Muscle of leg (tissue), 11 donors: ENCODE results near the gene CDKN2B-AS1. TPM values are rescaled to one million over a fixed set of nuclear protein-coding genes. Genes with fewer than 3 reads are reported as not detected.

Experiments
- DNase-seq: peaks from one replicate; pipeline ENCODE4 v3.0.0; 2013
- H3K27ac ChIP-seq: one replicate; pipeline ENCODE4 v1.5.1; 2013; ENCODE audit warnings: mild to moderate bottlenecking, low read length, control low read depth
- H3K27me3 ChIP-seq: one replicate; pipeline ENCODE4 v1.6.1; 2013; ENCODE audit warnings: low read length; ENCODE audit not compliant: control insufficient read depth, insufficient read depth
- H3K36me3 ChIP-seq: one replicate; pipeline ENCODE4 v1.6.1; 2013; ENCODE audit warnings: low read length; ENCODE audit not compliant: control insufficient read depth, insufficient read depth
- H3K4me1 ChIP-seq: one replicate; pipeline ENCODE4 v1.6.1; 2013; ENCODE audit warnings: low read length; ENCODE audit not compliant: control insufficient read depth, insufficient read depth
- H3K4me3 ChIP-seq: one replicate; pipeline ENCODE4 v1.5.1; 2013; ENCODE audit warnings: low read length, control low read depth
- H3K9me3 ChIP-seq: replicated peaks from 2 replicates; pipeline ENCODE4 v1.6.1; 2013; ENCODE audit warnings: low read depth, low read length; ENCODE audit not compliant: control insufficient read depth
- WGBS: methylation state at CpG from one replicate; pipeline ENCODE4 v1.1.5; 2013; ENCODE audit warnings: missing lambda C conversion rate; ENCODE audit not compliant: insufficient coverage; 5-methylcytosine and 5-hydroxymethylcytosine counted together
- polyA plus RNA-seq, 8 donors: library from polyadenylated mRNA; unstranded; fragments of 120-200 nt; gene quantifications; one replicate each; pipeline versions ENCODE4 v1.2.1 to v1.2.3, GENCODE V29; 2013; ENCODE audit warnings: inconsistent platforms in 1 of 8, low replicate concordance in 1 of 8; ENCODE audit not compliant: insufficient read length in 8 of 8, insufficient read depth in 1 of 8
- total RNA-seq: library from RNA; stranded (reverse); fragments of 120-200 nt; gene quantifications from one replicate; pipeline ENCODE4 v1.2.4, GENCODE V29; 2013

The CDKN2B-AS1 gene
- total and polyA plus RNA-seq, 9 donors = 0.11 to 0.29 (median 0.15) TPM; not detected in 3

DNA sequence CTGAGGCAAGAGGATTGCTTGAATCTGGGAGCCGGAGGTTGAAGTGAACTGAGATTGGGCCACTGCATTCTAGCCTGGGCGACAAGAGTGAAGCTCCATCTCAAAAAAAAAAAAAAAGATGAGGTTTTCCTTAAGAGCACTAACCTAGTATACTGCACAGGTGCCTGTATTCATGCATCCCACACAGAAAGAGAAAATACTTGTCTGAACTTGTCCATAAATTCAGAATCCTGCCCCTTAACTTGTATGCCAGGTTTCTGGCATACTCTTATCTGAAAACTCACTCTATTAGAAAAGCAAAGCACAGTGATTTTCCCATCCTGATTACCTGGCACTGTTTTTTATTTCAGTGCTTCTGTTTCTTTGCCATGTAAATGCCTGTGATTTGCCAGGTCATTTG, 139.8 kb downstream of the CDKN2B-AS1 start:
- WGBS = no CpG with 5 or more reads among the region's 2 CpGs
- H3K36me3 ChIP-seq = no peaks in the 10 kb centered on the region
- no peak overlapping the region for H3K4me3 ChIP-seq

DNA sequence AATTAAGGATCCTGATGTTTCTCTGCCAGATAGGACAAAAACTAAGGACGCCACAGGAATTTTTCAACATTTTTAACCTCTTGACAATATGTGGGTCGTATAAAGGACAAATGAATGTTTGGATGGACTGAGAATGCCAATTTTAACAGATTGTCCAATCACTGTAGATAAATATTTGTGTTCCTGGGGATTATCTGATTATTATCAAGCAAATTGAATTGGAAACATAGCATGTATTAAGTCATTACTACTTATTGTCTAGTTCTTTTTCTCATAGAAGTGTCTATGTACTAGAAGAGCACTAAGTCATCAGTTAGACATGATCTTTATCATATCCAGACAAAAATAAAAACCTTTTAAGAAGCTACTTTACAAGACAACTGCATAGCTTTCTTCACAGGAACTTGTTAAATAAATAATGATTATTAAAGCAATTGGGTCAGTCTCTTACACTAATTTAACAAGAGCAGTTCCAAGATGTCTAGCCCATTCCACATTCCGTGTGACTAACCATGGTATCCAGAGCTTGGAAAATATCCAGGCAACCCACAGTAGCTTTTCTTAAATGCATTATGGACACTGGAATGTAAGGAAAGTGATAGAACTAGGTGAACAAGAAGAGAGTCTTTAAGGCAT, 142.0 kb downstream of the CDKN2B-AS1 start:
- no peaks in the 10 kb centered on the region for H3K36me3 ChIP-seq
- H3K4me3 ChIP-seq = no peak overlapping the region
- WGBS = no CpG with 5 or more reads among the region's 3 CpGs
- no peaks in the 10 kb centered on the region for H3K4me1 ChIP-seq
- no peak overlapping the region for H3K27ac ChIP-seq
- H3K27me3 ChIP-seq = no peaks in the 10 kb centered on the region
- DNase-seq = no peak
- no peaks in the 10 kb centered on the region for H3K9me3 ChIP-seq

More for the DNA sequence above, 139.8 kb downstream of the CDKN2B-AS1 start:
- H3K27ac ChIP-seq = no peak overlapping the region
- H3K4me1 ChIP-seq = no peaks in the 10 kb centered on the region
- no peaks in the 10 kb centered on the region for H3K9me3 ChIP-seq
- H3K27me3 ChIP-seq = no peaks in the 10 kb centered on the region
- no peak for DNase-seq

DNA sequence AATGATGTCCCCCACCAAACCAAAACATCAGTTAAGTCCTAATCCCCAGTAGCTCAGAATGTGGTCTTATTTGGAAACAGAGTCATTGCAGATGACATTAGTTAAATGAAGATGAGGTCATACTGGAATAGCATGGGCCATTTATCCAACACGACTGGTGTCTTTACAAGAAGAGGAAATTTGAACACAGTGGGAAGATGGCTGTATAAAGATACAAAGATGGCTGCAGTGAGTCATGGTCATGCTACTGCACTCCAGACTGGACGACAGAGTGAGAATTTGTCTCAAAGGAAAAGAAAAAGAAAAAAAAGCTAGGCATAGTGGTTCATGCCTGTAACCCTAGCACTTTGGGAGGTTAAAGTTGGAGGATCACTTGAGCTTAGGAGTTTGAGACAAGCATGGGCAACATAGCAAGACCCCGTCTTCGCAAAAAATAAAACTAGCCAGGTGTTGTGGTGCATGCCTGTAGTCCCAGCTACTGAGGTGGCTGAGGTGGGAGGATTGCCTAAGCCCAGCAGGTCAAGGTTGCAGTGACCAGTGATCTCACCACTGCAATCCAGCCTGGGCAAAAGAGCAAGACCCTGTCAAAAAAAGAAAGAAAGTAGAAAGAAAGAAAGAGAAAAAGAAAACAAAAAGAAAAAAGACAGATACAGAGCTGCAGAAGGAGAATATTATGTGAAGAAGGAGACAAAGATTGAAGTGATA, 144.5 kb downstream of the CDKN2B-AS1 start:
- Histone ChIP-seq H3K27ac (no peak overlapping the region), H3K4me3 (no peak overlapping the region), H3K9me3 (no peaks in the 10 kb centered on the region), H3K27me3 (no peaks in the 10 kb centered on the region), H3K4me1 (no peaks in the 10 kb centered on the region), H3K36me3 (no peaks in the 10 kb centered on the region)
- 86% methylated on average over 4 of the region's 4 CpGs for WGBS
- DNase-seq = no peak

DNA sequence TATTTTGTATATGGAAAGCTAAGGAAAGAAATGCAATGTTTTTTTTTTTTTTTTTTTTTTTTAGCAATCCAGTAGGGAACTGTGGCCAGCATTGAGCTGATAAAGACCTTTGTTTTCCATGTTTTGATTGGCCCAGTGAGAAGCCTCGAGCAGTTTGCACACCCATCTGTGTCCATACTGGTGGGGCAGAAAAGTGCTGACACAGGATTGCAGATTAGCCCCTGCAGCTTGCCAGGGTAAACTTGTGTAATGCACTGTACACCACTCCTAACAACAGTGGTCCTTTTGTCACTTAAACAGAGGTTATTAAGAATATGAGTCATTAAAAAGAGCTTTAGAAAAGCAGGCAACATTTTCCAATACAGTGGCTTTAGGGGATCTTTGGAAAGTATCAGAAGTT, 147.3 kb downstream of the CDKN2B-AS1 start:
- WGBS = 14% methylated on average over 1 of the region's 1 CpG
- no peak overlapping the region for H3K27ac ChIP-seq
- H3K9me3 ChIP-seq = no peaks in the 10 kb centered on the region
- H3K4me1 ChIP-seq = no peaks in the 10 kb centered on the region
- no peak overlapping the region for H3K4me3 ChIP-seq
- no peak for DNase-seq
- no peaks in the 10 kb centered on the region for H3K36me3 ChIP-seq
- no peaks in the 10 kb centered on the region for H3K27me3 ChIP-seq

DNA sequence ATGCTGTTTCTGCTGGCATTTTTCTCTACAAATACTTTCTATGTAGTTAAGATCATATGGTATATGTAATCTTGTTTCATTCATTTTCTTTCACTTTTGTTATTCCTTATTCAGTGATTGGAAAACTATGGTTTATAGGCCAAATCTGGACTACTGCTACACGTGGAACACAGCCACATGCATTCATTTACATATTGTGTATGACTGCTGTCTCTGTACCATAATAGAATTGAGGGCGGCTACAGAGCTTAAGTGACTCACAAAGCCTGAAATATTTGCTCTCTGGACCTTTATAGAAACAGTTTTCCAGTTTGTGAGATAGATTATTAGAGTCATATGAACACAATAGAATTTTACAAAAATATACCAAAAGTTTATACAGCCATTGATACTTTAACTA, 148.1 kb downstream of the CDKN2B-AS1 start:
- no peak for DNase-seq
- no peak overlapping the region for H3K4me3 ChIP-seq
- no peaks in the 10 kb centered on the region for H3K9me3 ChIP-seq
- H3K27me3 ChIP-seq = no peaks in the 10 kb centered on the region
- H3K36me3 ChIP-seq = no peaks in the 10 kb centered on the region
- H3K4me1 ChIP-seq = no peaks in the 10 kb centered on the region
- no CpG with 5 or more reads among the region's 2 CpGs for WGBS
- H3K27ac ChIP-seq = no peak overlapping the region

DNA sequence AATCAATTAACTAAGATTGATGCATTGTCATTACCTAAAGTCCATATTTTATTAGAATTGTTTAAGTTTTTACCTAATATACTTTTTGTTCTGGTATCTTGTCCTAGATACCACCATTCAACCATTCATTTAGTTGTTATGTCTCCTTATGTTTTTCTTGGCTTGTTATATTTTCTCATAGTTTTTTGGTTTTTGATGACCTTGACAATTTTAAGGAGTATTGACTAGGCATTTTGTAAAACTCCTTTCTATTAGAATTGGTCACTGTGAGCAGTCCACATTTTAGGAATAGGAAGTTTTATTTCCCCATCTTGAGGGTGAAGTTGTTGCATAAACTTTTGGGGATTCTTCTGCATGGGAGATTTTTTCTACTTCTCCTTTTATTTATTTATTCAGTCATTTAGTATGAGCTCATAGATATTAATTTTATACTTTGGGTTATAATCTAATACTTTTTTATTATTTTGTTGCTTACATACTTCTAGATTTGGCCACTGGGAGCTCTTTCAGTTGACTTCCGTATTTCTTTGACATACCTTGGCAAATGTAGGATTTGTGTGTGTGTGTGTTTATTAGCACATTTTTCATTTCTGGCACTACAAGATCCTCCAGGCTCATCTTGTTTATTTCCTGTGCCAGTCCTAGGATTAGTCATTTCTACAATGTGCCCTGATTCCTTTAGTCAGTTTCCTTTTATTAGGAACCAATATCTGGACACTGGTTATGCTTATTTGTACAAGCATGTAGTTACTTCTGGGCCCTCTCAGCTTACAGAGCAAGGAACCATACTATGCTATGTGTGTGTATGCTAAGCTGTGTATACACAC, 149.4 kb downstream of the CDKN2B-AS1 start:
- no peak for DNase-seq
- no CpG with 5 or more reads among the region's 1 CpG for WGBS
- H3K9me3 ChIP-seq = no peaks in the 10 kb centered on the region
- H3K27ac ChIP-seq = no peak overlapping the region
- no peaks in the 10 kb centered on the region for H3K36me3 ChIP-seq
- H3K4me1 ChIP-seq = no peaks in the 10 kb centered on the region
- no peaks in the 10 kb centered on the region for H3K27me3 ChIP-seq
- no peak overlapping the region for H3K4me3 ChIP-seq

DNA sequence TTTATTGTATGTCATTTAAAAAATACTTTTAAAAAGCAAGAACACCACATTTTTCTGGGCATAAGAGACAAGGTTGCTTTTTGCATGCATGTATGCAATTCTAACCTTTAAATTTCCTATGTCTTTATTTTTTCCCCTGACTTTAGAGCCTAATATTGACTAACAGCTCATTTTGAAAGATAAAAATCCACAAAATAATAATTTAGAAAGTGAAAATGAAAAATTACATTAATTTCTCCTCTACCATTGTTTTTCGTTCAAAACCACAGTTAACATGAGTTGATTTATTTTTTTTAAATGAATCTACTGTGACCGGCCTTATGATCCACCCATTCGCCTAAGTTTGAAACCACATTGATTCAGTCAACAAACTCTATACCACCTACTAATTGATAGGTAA, 152.0 kb downstream of the CDKN2B-AS1 start:
- Histone ChIP-seq H3K4me3 (no peak overlapping the region), H3K36me3 (no peaks in the 10 kb centered on the region), H3K9me3 (no peaks in the 10 kb centered on the region), H3K27me3 (no peaks in the 10 kb centered on the region), H3K4me1 (no peaks in the 10 kb centered on the region), H3K27ac (no peak overlapping the region)
- no peak for DNase-seq
- WGBS = no CpG with 5 or more reads among the region's 3 CpGs

DNA sequence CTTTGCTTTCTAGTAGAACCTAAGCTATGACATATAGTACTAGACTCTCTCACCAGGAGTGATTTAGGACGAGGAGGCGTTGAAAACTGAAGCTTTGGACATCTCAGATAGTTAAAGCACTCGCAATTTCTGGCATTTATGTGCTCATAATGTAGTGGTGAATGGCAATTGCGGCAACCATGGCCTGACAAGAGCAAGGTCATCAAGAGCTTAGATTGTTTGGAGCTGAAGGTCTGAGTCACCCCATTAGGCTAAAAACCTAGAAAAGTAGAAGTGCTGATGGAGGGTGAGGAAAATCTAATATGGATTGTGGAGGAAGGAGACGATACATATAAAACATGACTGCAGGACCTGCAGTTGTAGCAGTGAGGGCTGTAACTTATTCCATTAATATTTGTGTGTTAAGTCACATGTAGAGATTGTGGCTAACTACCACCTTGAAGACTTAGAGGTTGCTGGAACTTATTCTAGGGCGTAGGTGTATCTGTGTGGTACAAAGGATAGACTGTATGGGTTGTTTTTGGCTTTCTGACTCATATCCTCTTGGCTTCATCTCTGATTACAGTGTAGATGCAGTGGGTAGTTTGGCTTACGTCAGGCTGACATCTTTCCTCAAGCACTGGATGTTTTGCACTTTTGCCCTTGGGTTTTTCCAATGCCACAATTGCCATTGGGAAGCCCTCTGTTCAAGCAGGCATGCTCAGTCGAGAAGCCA, 153.4 kb downstream of the CDKN2B-AS1 start:
- no peaks in the 10 kb centered on the region for H3K9me3 ChIP-seq
- H3K27me3 ChIP-seq = no peaks in the 10 kb centered on the region
- no peak for DNase-seq
- H3K4me1 ChIP-seq = no peaks in the 10 kb centered on the region
- no peaks in the 10 kb centered on the region for H3K36me3 ChIP-seq
- no peak overlapping the region for H3K4me3 ChIP-seq
- 82% methylated on average over 6 of the region's 8 CpGs for WGBS
- no peak overlapping the region for H3K27ac ChIP-seq

DNA sequence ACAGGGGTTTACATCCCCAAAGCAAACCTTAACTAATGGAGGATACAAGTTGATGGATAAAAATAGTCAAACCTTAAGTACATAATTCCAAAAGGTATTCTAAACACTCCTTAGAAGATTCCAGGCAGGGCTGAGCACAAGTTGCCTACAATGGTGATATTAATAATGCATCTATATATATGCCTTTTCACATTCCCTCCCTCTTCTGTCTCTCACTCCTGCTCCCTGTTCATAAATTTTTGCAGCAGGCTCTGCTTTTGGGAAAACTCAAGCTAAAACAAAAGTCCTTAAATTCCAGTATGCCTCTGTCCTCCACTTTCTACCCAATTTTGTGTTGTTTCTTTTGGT, 153.9 kb downstream of the CDKN2B-AS1 start:
- no peaks in the 10 kb centered on the region for H3K36me3 ChIP-seq
- no peak overlapping the region for H3K27ac ChIP-seq
- H3K4me1 ChIP-seq = no peaks in the 10 kb centered on the region
- no peaks in the 10 kb centered on the region for H3K9me3 ChIP-seq
- H3K4me3 ChIP-seq = no peak overlapping the region
- DNase-seq = no peak
- no peaks in the 10 kb centered on the region for H3K27me3 ChIP-seq
